OCI-LY3 (cell line): ENCODE measurements around the gene PCBP3.

ENCODE experiments used
- CTCF ChIP-seq: fragments of 200-600, 300-600 bp; sonication (generic); IDR thresholded peaks from 2 replicates; pipeline ENCODE4 v1.5.1; 2014; ENCODE audit warnings: antibody characterized with exemption, low read length, low read depth
- EZH2phosphoT487 ChIP-seq: fragments of 200-600 bp; shearing (Covaris generic); IDR thresholded peaks from 2 replicates; pipeline ENCODE4 v1.6.1; 2018; ENCODE audit warnings: antibody characterized with exemption, mixed run types, low read depth

DNA sequence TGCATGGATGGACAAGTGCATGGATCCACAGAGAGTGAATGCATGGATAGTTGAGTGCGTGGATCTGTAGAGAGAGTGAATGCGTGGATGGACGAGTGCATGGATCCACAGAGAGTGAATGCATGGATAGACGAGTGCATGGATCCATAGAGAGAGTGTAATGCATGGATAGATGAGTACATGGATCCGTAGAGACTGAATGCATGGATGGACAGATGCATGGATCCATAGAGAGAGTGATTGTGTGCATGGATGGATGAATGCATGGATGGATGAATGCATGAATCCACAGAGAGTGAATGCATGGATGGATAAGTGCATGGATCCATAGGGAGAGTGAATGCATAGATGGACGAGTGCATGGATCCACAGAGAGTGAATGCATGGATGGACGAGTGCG, 153.8 kb downstream of the PCBP3 start:
- no peak for TF ChIP-seq CTCF
- no peak for TF ChIP-seq EZH2phosphoT487
